ENCODE data around the gene UBASH3A.

UBASH3A gene

GRCh38 chr21:42411197-42411869 lies 7.6 kb downstream of the UBASH3A start:
- TF ChIP-seq JUND (IDR thresholded peaks at IDR 0.05; ENCODE audit: low read depth): no peak
- DNase-seq (ENCODE audit: low read depth in 1 of 2, low spot score in 1 of 2): no peak

GRCh38 chr21:42411891-42412635 lies 8.4 kb downstream of the UBASH3A start:
- no peak for DNase-seq (ENCODE audit: low read depth in 1 of 2, low spot score in 1 of 2)
- no peak for TF ChIP-seq JUND (IDR thresholded peaks at IDR 0.05; ENCODE audit: low read depth)
- in situ Hi-C loops (cut with HindIII; ENCODE audit: low pct_unique_long_range_greater_than_20kb, low sequenced_read_pairs): no loop called here

More at GRCh38 chr21:42411197-42411869, 7.6 kb downstream of the UBASH3A start:
- in situ Hi-C loops (cut with HindIII; ENCODE audit: low pct_unique_long_range_greater_than_20kb, low sequenced_read_pairs): no loop called here

- in situ Hi-C loops (cut with HindIII; ENCODE audit: low pct_unique_long_range_greater_than_20kb, low sequenced_read_pairs): no loop called here
- no peak for TF ChIP-seq JUND (IDR thresholded peaks at IDR 0.05; ENCODE audit: low read depth)
- DNase-seq (ENCODE audit: low read depth in 1 of 2, low spot score in 1 of 2): no peak
These were observed 8.9 kb downstream of the UBASH3A start for GRCh38 chr21:42412636-42412933.

GRCh38 chr21:42413093-42413492 lies 9.4 kb downstream of the UBASH3A start:
- TF ChIP-seq JUND (IDR thresholded peaks at IDR 0.05; ENCODE audit: low read depth): no peak
- no peak for DNase-seq (ENCODE audit: low read depth in 1 of 2, low spot score in 1 of 2)
- in situ Hi-C loops (cut with HindIII; ENCODE audit: low pct_unique_long_range_greater_than_20kb, low sequenced_read_pairs): no loop called here

- DNase-seq (ENCODE audit: low read depth in 1 of 2, low spot score in 1 of 2): no peak
- in situ Hi-C loops (cut with HindIII; ENCODE audit: low pct_unique_long_range_greater_than_20kb, low sequenced_read_pairs): no loop called here
- TF ChIP-seq JUND (IDR thresholded peaks at IDR 0.05; ENCODE audit: low read depth): no peak
These were observed 9.8 kb downstream of the UBASH3A start for GRCh38 chr21:42413500-42413899.

GRCh38 chr21:42414066-42414465 lies 10.4 kb downstream of the UBASH3A start:
- DNase-seq (ENCODE audit: low read depth in 1 of 2, low spot score in 1 of 2): no peak
- in situ Hi-C loops (cut with HindIII; ENCODE audit: low pct_unique_long_range_greater_than_20kb, low sequenced_read_pairs): no loop called here
- no peak for TF ChIP-seq JUND (IDR thresholded peaks at IDR 0.05; ENCODE audit: low read depth)

- no peak for DNase-seq (ENCODE audit: low read depth in 1 of 2, low spot score in 1 of 2)
- no peak for TF ChIP-seq JUND (IDR thresholded peaks at IDR 0.05; ENCODE audit: low read depth)
- in situ Hi-C loops (cut with HindIII; ENCODE audit: low pct_unique_long_range_greater_than_20kb, low sequenced_read_pairs): no loop called here
These were observed 10.8 kb downstream of the UBASH3A start for GRCh38 chr21:42414553-42414927.

GRCh38 chr21:42414928-42415769 lies 11.4 kb downstream of the UBASH3A start:
- in situ Hi-C loops (cut with HindIII; ENCODE audit: low pct_unique_long_range_greater_than_20kb, low sequenced_read_pairs): no loop called here
- DNase-seq (ENCODE audit: low read depth in 1 of 2, low spot score in 1 of 2): no peak

GRCh38 chr21:42417533-42417932 lies 13.8 kb downstream of the UBASH3A start:
- no peak for DNase-seq (ENCODE audit: low read depth in 1 of 2, low spot score in 1 of 2)
- in situ Hi-C loops (cut with HindIII; ENCODE audit: low pct_unique_long_range_greater_than_20kb, low sequenced_read_pairs): no loop called here
- no peak for TF ChIP-seq JUND (IDR thresholded peaks at IDR 0.05; ENCODE audit: low read depth)

More at GRCh38 chr21:42414928-42415769, 11.4 kb downstream of the UBASH3A start:
- no peak for TF ChIP-seq JUND (IDR thresholded peaks at IDR 0.05; ENCODE audit: low read depth)

GRCh38 chr21:42418886-42419285 lies 15.2 kb downstream of the UBASH3A start:
- no peak for DNase-seq (ENCODE audit: low read depth in 1 of 2, low spot score in 1 of 2)
- TF ChIP-seq JUND (IDR thresholded peaks at IDR 0.05; ENCODE audit: low read depth): no peak
- in situ Hi-C loops (cut with HindIII; ENCODE audit: low pct_unique_long_range_greater_than_20kb, low sequenced_read_pairs): no loop called here

GRCh38 chr21:42419845-42420244 lies 16.1 kb downstream of the UBASH3A start:
- no peak for TF ChIP-seq JUND (IDR thresholded peaks at IDR 0.05; ENCODE audit: low read depth)
- in situ Hi-C loops (cut with HindIII; ENCODE audit: low pct_unique_long_range_greater_than_20kb, low sequenced_read_pairs): no loop called here
- no peak for DNase-seq (ENCODE audit: low read depth in 1 of 2, low spot score in 1 of 2)

GRCh38 chr21:42421018-42421793 lies 17.5 kb downstream of the UBASH3A start:
- DNase-seq (ENCODE audit: low read depth in 1 of 2, low spot score in 1 of 2): no peak
- in situ Hi-C loops (cut with HindIII; ENCODE audit: low pct_unique_long_range_greater_than_20kb, low sequenced_read_pairs): no loop called here
- no peak for TF ChIP-seq JUND (IDR thresholded peaks at IDR 0.05; ENCODE audit: low read depth)
